ENCODE results near the gene KIR2DL3.
"Not testable (repeated sequence)": the region's sequence is repeated elsewhere in the genome, so short reads cannot be mapped to it uniquely, and the experiment has no call there.

KIR2DL3 gene

GRCh38 chr19:54775095-54775815 lies 36.9 kb downstream of the KIR2DL3 start:
- H3K9ac ChIP-seq (ENCODE audit: low read length); H2BK5ac ChIP-seq (ENCODE audit: low read length); DNase-seq: not testable (repeated sequence)

GRCh38 chr19:54775830-54776229 lies 37.5 kb downstream of the KIR2DL3 start:
- not testable (repeated sequence) for H4K5ac ChIP-seq (ENCODE audit: low read length); H3K27ac ChIP-seq (ENCODE audit: low read depth, low read length); H3K4me3 ChIP-seq (ENCODE audit: low read length); H2BK120ac ChIP-seq (ENCODE audit: low read depth, low read length); H3K79me1 ChIP-seq (ENCODE audit: low read length); H3K4me1 ChIP-seq (ENCODE audit: control insufficient read depth, low read depth, low read length); H3K79me2 ChIP-seq (ENCODE audit: control insufficient read depth, insufficient read depth, low read length); DNase-seq; H2BK15ac ChIP-seq (replicated peaks; ENCODE audit: low read depth); H2AK5ac ChIP-seq (ENCODE audit: low read length); H3K23ac ChIP-seq (ENCODE audit: low read length); H3K18ac ChIP-seq (ENCODE audit: low read length); H4K8ac ChIP-seq (ENCODE audit: low read depth, low read length); H3K27me3 ChIP-seq (ENCODE audit: insufficient read depth, low read length, poor library complexity); H3K4ac ChIP-seq (ENCODE audit: low read depth, low read length); H3K36me3 ChIP-seq (ENCODE audit: control insufficient read depth, insufficient read depth, low read length); H3K4me2 ChIP-seq (ENCODE audit: low read length); H2BK5ac ChIP-seq (ENCODE audit: low read length); H3K9ac ChIP-seq (ENCODE audit: low read length); H3K56ac ChIP-seq (ENCODE audit: low read length)
- no CpG with 5 or more reads among the region's 8 CpGs for WGBS (ENCODE audit: extremely low coverage, insufficient coverage, low lambda C conversion rate)

More at GRCh38 chr19:54775095-54775815, 36.9 kb downstream of the KIR2DL3 start:
- H3K4ac ChIP-seq (ENCODE audit: low read depth, low read length); H3K4me3 ChIP-seq (ENCODE audit: low read length); H3K27ac ChIP-seq (ENCODE audit: low read depth, low read length); H3K79me2 ChIP-seq (ENCODE audit: control insufficient read depth, insufficient read depth, low read length); H3K27me3 ChIP-seq (ENCODE audit: insufficient read depth, low read length, poor library complexity); H2BK120ac ChIP-seq (ENCODE audit: low read depth, low read length); H3K4me1 ChIP-seq (ENCODE audit: control insufficient read depth, low read depth, low read length); H4K5ac ChIP-seq (ENCODE audit: low read length); H2BK15ac ChIP-seq (replicated peaks; ENCODE audit: low read depth); H3K23ac ChIP-seq (ENCODE audit: low read length); H3K18ac ChIP-seq (ENCODE audit: low read length); H3K56ac ChIP-seq (ENCODE audit: low read length); H3K79me1 ChIP-seq (ENCODE audit: low read length); H3K36me3 ChIP-seq (ENCODE audit: control insufficient read depth, insufficient read depth, low read length); H3K4me2 ChIP-seq (ENCODE audit: low read length); H2AK5ac ChIP-seq (ENCODE audit: low read length); H4K8ac ChIP-seq (ENCODE audit: low read depth, low read length): not testable (repeated sequence)
- no CpG with 5 or more reads among the region's 12 CpGs for WGBS (ENCODE audit: extremely low coverage, insufficient coverage, low lambda C conversion rate)

GRCh38 chr19:54777851-54778250 lies 39.5 kb downstream of the KIR2DL3 start:
- H3K4me1 ChIP-seq (ENCODE audit: control insufficient read depth, low read depth, low read length); H2BK120ac ChIP-seq (ENCODE audit: low read depth, low read length); H3K36me3 ChIP-seq (ENCODE audit: control insufficient read depth, insufficient read depth, low read length); H4K8ac ChIP-seq (ENCODE audit: low read depth, low read length); H3K9ac ChIP-seq (ENCODE audit: low read length); H3K27me3 ChIP-seq (ENCODE audit: insufficient read depth, low read length, poor library complexity); H3K27ac ChIP-seq (ENCODE audit: low read depth, low read length); H3K56ac ChIP-seq (ENCODE audit: low read length); H3K4me2 ChIP-seq (ENCODE audit: low read length); H3K4me3 ChIP-seq (ENCODE audit: low read length); H4K5ac ChIP-seq (ENCODE audit: low read length); H3K79me1 ChIP-seq (ENCODE audit: low read length); H2BK5ac ChIP-seq (ENCODE audit: low read length); H3K4ac ChIP-seq (ENCODE audit: low read depth, low read length); H3K18ac ChIP-seq (ENCODE audit: low read length); H2AK5ac ChIP-seq (ENCODE audit: low read length); DNase-seq; H3K79me2 ChIP-seq (ENCODE audit: control insufficient read depth, insufficient read depth, low read length); H3K23ac ChIP-seq (ENCODE audit: low read length); H2BK15ac ChIP-seq (replicated peaks; ENCODE audit: low read depth): not testable (repeated sequence)
- WGBS (ENCODE audit: extremely low coverage, insufficient coverage, low lambda C conversion rate): no CpG with 5 or more reads among the region's 4 CpGs

- not testable (repeated sequence) for H3K4ac ChIP-seq (ENCODE audit: low read depth, low read length); H3K56ac ChIP-seq (ENCODE audit: low read length); H3K4me1 ChIP-seq (ENCODE audit: control insufficient read depth, low read depth, low read length); H3K4me3 ChIP-seq (ENCODE audit: low read length); H3K23ac ChIP-seq (ENCODE audit: low read length); H3K18ac ChIP-seq (ENCODE audit: low read length); H3K4me2 ChIP-seq (ENCODE audit: low read length); H3K36me3 ChIP-seq (ENCODE audit: control insufficient read depth, insufficient read depth, low read length); H2BK120ac ChIP-seq (ENCODE audit: low read depth, low read length); H3K27me3 ChIP-seq (ENCODE audit: insufficient read depth, low read length, poor library complexity); H3K79me2 ChIP-seq (ENCODE audit: control insufficient read depth, insufficient read depth, low read length); H2BK5ac ChIP-seq (ENCODE audit: low read length); H4K5ac ChIP-seq (ENCODE audit: low read length); H3K79me1 ChIP-seq (ENCODE audit: low read length); H2AK5ac ChIP-seq (ENCODE audit: low read length); DNase-seq; H3K9ac ChIP-seq (ENCODE audit: low read length); H3K27ac ChIP-seq (ENCODE audit: low read depth, low read length); H2BK15ac ChIP-seq (replicated peaks; ENCODE audit: low read depth); H4K8ac ChIP-seq (ENCODE audit: low read depth, low read length)
- WGBS (ENCODE audit: extremely low coverage, insufficient coverage, low lambda C conversion rate): no CpG with 5 or more reads among the region's 7 CpGs
Observed at GRCh38 chr19:54778896-54779295, 40.6 kb downstream of the KIR2DL3 start.

GRCh38 chr19:54782916-54783315 lies 44.6 kb downstream of the KIR2DL3 start:
- H3K79me1 ChIP-seq (ENCODE audit: low read length); H3K4me3 ChIP-seq (ENCODE audit: low read length); DNase-seq; H2BK120ac ChIP-seq (ENCODE audit: low read depth, low read length); H3K56ac ChIP-seq (ENCODE audit: low read length); H3K4ac ChIP-seq (ENCODE audit: low read depth, low read length); H3K27ac ChIP-seq (ENCODE audit: low read depth, low read length); H3K4me1 ChIP-seq (ENCODE audit: control insufficient read depth, low read depth, low read length); H2AK5ac ChIP-seq (ENCODE audit: low read length); H2BK15ac ChIP-seq (replicated peaks; ENCODE audit: low read depth); H3K18ac ChIP-seq (ENCODE audit: low read length); H3K27me3 ChIP-seq (ENCODE audit: insufficient read depth, low read length, poor library complexity); H3K36me3 ChIP-seq (ENCODE audit: control insufficient read depth, insufficient read depth, low read length); H3K23ac ChIP-seq (ENCODE audit: low read length); H2BK5ac ChIP-seq (ENCODE audit: low read length); H3K4me2 ChIP-seq (ENCODE audit: low read length); H3K9ac ChIP-seq (ENCODE audit: low read length); H3K79me2 ChIP-seq (ENCODE audit: control insufficient read depth, insufficient read depth, low read length); H4K8ac ChIP-seq (ENCODE audit: low read depth, low read length); H4K5ac ChIP-seq (ENCODE audit: low read length): not testable (repeated sequence)
- WGBS (ENCODE audit: extremely low coverage, insufficient coverage, low lambda C conversion rate): no CpG with 5 or more reads among the region's 4 CpGs
